ENCODE data around the gene CACNA1C.

- TF ChIP-seq POLR2A (IDR thresholded peaks at IDR 0.05) (no peak), CTCF (IDR thresholded peaks at IDR 0.05) (no peak), EP300 (IDR thresholded peaks at IDR 0.05) (no peak)
These were observed 540.3 kb downstream of the CACNA1C start for GRCh38 chr12:2593045-2593444.

All from tibial nerve (tissue), 4 donors.